Renal pelvis (tissue), 4 donors: Measurements from ENCODE around the gene BARX1. TPM values are rescaled to one million over a fixed set of nuclear protein-coding genes. Genes with fewer than 3 reads are reported as not detected.

ENCODE experiments used
- DNase-seq: peaks from one replicate; pipeline ENCODE4 v3.0.0-alpha.2; 2013
- polyA plus RNA-seq, 3 donors: library from polyadenylated mRNA; unstranded; fragments of 120-200 nt; gene quantifications; one replicate each; pipeline ENCODE4 v1.2.1, GENCODE V29; 2013; ENCODE audit not compliant: insufficient read length in 3 of 3

The BARX1 gene
- polyA plus RNA-seq, 3 donors: 0.40 to 0.86 (median 0.78) TPM

- DNase-seq: peak; percentile 28
These were observed 34.9 kb downstream of the BARX1 start for GRCh38 chr9:93920131-93920800.

GRCh38 chr9:93918061-93918460, 37.1 kb downstream of the BARX1 start:
- peak; percentile 40 for DNase-seq

GRCh38 chr9:93917121-93917853, 37.9 kb downstream of the BARX1 start:
- no peak for DNase-seq

GRCh38 chr9:93916358-93916757, 38.8 kb downstream of the BARX1 start:
- no peak for DNase-seq

GRCh38 chr9:93911801-93912554, 43.2 kb downstream of the BARX1 start:
- peak; percentile 47 for DNase-seq

GRCh38 chr9:93911136-93911745, 43.9 kb downstream of the BARX1 start:
- DNase-seq: no peak

GRCh38 chr9:93910598-93910997, 44.6 kb downstream of the BARX1 start:
- no peak for DNase-seq

GRCh38 chr9:93910196-93910595, 45.0 kb downstream of the BARX1 start:
- no peak for DNase-seq

- no peak for DNase-seq
These were observed 45.9 kb downstream of the BARX1 start for GRCh38 chr9:93909242-93909616.

- DNase-seq: peak; percentile 24
These were observed 46.4 kb downstream of the BARX1 start for GRCh38 chr9:93908591-93909241.

GRCh38 chr9:93907551-93908199, 47.5 kb downstream of the BARX1 start:
- DNase-seq: no peak

- no peak for DNase-seq
These were observed 48.8 kb downstream of the BARX1 start for GRCh38 chr9:93906195-93906880.

GRCh38 chr9:93905473-93906133, 49.6 kb downstream of the BARX1 start:
- DNase-seq: no peak

- DNase-seq: no peak
These were observed 50.3 kb downstream of the BARX1 start for GRCh38 chr9:93904649-93905472.

- no peak for DNase-seq
These were observed 51.1 kb downstream of the BARX1 start for GRCh38 chr9:93903886-93904648.

GRCh38 chr9:93902780-93903655, 52.1 kb downstream of the BARX1 start:
- no peak for DNase-seq

- no peak for DNase-seq
These were observed 52.9 kb downstream of the BARX1 start for GRCh38 chr9:93902051-93902779.
